Liver (tissue), 3 donors: ENCODE data around the gene TMEM263.

Source experiments
- RAD21 ChIP-seq, 2 donors: IDR thresholded peaks; 2 replicates each; pipeline ENCODE4 v1.6.1; 2016; ENCODE audit warnings: antibody characterized with exemption in 2 of 2, mild to moderate bottlenecking in 2 of 2
- RXRA ChIP-seq, 2 donors: IDR thresholded peaks; 2 replicates each; pipeline ENCODE4 v1.6.1; 2017 to 2018; ENCODE audit warnings: antibody characterized with exemption in 2 of 2, mild to moderate bottlenecking in 1 of 2
- SP1 ChIP-seq: IDR thresholded peaks from 2 replicates; pipeline ENCODE4 v1.6.1; 2018; ENCODE audit warnings: antibody characterized with exemption, mild to moderate bottlenecking
- TAF1 ChIP-seq: conservative IDR thresholded peaks from 2 replicates; pipeline ENCODE4 v1.6.1; 2016; ENCODE audit warnings: antibody characterized with exemption, mild to moderate bottlenecking
- YY1 ChIP-seq: IDR thresholded peaks from 2 replicates; pipeline ENCODE4 v1.6.1; 2016; ENCODE audit warnings: antibody characterized with exemption, mild to moderate bottlenecking
- TF ChIP-seq, protein P1 (sequence below): fragments of 150-350 bp; IDR thresholded peaks from 2 replicates; pipeline ENCODE4 v1.5.1; 2017; ENCODE audit warnings: improper control_type of control experiment, low read depth, low read length; ENCODE audit not compliant: missing input control
- TF ChIP-seq, protein P2 (sequence below): IDR thresholded peaks from 2 replicates; pipeline ENCODE4 v1.6.1; 2016; ENCODE audit warnings: antibody characterized with exemption
- TF ChIP-seq, protein P3 (sequence below): IDR thresholded peaks from 2 replicates; pipeline ENCODE4 v1.6.1; 2016; ENCODE audit warnings: antibody characterized with exemption
- TF ChIP-seq, protein P4 (sequence below): IDR thresholded peaks from 2 replicates; pipeline ENCODE4 v1.6.1; 2016; ENCODE audit warnings: antibody characterized with exemption
- donor health status: healthy.
- donor health status: healthy.

DNA sequence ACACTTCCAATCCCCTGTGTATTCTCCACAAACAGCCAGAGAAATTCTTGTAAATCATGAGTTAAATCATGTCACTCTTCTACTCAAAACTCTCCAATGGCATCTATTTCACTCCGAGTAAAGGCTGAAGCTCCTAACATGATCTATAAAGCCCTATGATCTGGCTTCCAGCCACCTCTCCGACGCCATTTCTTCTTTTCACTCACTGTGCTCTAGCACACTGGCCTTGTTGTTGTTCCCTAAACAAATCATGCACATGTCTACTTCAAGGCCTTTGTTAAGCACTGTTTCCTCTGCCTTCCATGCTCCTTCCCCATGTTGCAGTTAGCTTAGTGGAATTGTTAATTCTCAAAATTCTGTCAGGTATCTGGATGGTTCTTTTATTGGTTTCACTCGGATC is 61.3 kb downstream of the TMEM263 start:
- TF ChIP-seq, protein P1, sequence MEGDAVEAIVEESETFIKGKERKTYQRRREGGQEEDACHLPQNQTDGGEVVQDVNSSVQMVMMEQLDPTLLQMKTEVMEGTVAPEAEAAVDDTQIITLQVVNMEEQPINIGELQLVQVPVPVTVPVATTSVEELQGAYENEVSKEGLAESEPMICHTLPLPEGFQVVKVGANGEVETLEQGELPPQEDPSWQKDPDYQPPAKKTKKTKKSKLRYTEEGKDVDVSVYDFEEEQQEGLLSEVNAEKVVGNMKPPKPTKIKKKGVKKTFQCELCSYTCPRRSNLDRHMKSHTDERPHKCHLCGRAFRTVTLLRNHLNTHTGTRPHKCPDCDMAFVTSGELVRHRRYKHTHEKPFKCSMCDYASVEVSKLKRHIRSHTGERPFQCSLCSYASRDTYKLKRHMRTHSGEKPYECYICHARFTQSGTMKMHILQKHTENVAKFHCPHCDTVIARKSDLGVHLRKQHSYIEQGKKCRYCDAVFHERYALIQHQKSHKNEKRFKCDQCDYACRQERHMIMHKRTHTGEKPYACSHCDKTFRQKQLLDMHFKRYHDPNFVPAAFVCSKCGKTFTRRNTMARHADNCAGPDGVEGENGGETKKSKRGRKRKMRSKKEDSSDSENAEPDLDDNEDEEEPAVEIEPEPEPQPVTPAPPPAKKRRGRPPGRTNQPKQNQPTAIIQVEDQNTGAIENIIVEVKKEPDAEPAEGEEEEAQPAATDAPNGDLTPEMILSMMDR = no peak
- TF ChIP-seq SP1 (no peak), TAF1 (no peak), RXRA (IDR thresholded peaks at IDR 0.05) (no peak), RAD21 (IDR thresholded peaks at IDR 0.05) (no peak), YY1 (no peak)
- TF ChIP-seq, protein P2, sequence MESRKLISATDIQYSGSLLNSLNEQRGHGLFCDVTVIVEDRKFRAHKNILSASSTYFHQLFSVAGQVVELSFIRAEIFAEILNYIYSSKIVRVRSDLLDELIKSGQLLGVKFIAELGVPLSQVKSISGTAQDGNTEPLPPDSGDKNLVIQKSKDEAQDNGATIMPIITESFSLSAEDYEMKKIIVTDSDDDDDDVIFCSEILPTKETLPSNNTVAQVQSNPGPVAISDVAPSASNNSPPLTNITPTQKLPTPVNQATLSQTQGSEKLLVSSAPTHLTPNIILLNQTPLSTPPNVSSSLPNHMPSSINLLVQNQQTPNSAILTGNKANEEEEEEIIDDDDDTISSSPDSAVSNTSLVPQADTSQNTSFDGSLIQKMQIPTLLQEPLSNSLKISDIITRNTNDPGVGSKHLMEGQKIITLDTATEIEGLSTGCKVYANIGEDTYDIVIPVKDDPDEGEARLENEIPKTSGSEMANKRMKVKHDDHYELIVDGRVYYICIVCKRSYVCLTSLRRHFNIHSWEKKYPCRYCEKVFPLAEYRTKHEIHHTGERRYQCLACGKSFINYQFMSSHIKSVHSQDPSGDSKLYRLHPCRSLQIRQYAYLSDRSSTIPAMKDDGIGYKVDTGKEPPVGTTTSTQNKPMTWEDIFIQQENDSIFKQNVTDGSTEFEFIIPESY = no peak
- TF ChIP-seq, protein P3, sequence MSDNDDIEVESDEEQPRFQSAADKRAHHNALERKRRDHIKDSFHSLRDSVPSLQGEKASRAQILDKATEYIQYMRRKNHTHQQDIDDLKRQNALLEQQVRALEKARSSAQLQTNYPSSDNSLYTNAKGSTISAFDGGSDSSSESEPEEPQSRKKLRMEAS = no peak
- TF ChIP-seq, protein P4, sequence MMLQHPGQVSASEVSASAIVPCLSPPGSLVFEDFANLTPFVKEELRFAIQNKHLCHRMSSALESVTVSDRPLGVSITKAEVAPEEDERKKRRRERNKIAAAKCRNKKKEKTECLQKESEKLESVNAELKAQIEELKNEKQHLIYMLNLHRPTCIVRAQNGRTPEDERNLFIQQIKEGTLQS = no peak
